Liver (tissue), 2 donors: ENCODE results near the gene CLEC1A.

ENCODE experiments used
- TF ChIP-seq, protein P1 (sequence below): fragments of 150-350 bp; IDR thresholded peaks from 2 replicates; pipeline ENCODE4 v1.5.1; 2017; ENCODE audit warnings: improper control_type of control experiment, low read depth, low read length; ENCODE audit not compliant: missing input control
- TF ChIP-seq, protein P2 (sequence below): IDR thresholded peaks from 2 replicates; pipeline ENCODE4 v1.6.1; 2016; ENCODE audit warnings: antibody characterized with exemption
- donor health status: healthy.

- TF ChIP-seq, protein P1, sequence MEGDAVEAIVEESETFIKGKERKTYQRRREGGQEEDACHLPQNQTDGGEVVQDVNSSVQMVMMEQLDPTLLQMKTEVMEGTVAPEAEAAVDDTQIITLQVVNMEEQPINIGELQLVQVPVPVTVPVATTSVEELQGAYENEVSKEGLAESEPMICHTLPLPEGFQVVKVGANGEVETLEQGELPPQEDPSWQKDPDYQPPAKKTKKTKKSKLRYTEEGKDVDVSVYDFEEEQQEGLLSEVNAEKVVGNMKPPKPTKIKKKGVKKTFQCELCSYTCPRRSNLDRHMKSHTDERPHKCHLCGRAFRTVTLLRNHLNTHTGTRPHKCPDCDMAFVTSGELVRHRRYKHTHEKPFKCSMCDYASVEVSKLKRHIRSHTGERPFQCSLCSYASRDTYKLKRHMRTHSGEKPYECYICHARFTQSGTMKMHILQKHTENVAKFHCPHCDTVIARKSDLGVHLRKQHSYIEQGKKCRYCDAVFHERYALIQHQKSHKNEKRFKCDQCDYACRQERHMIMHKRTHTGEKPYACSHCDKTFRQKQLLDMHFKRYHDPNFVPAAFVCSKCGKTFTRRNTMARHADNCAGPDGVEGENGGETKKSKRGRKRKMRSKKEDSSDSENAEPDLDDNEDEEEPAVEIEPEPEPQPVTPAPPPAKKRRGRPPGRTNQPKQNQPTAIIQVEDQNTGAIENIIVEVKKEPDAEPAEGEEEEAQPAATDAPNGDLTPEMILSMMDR, result no peak
- TF ChIP-seq, protein P2, sequence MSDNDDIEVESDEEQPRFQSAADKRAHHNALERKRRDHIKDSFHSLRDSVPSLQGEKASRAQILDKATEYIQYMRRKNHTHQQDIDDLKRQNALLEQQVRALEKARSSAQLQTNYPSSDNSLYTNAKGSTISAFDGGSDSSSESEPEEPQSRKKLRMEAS, result no peak
Observed at GRCh38 chr12:10132850-10133370, 34.1 kb upstream of the CLEC1A start.
